ENCODE measurements around the gene PYGM. TPM values are rescaled to one million over a fixed set of nuclear protein-coding genes. Genes with fewer than 3 reads are reported as not detected.

PYGM gene
- total RNA-seq, 1 experiment from 2014 or later = 1.4 TPM

DNA sequence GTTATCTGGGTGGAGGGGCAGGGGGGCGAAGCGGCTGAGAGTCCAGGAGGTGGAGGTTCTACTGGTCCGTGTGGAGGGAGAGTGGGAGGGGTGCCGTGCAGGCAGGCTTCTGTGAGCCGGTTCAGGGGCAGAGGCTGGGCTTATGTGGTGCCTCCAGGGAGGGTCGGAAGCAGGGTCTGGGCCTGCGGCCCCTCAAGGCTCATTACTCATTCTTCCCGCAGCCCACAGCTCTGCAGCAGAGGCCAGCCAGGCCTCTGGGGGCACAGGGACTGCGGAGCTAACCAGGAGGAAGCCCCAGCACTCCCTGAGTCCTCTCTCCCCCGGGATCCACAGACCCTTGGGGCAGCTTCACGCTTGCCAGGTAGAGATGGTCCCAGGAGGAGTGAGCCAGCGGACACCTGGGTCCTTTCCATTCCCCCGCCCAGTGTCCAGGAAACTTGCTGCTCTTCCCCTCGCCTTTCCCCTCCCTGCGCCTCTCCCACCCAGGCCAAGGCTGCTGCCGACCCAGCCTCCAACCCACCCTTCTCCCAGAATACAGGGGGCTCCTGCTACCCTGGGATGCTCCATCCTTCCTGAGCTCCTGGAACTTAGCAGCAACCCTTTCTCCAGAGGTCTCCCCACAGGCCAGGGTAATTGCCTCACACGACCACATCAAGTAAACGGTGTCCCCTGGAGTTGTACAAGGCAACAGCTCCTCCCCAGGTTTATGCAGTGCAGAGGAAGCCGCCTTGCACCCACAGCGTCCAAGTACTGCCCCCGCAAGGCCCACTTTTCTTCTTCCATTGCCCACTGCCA is 43.1 kb downstream of the PYGM start:
- POLR2A ChIA-PET = no interaction called here
- H3K4me3 ChIP-seq (ENCODE audit: low read depth, low read length) = no peak overlapping the region
- peaks cover 11% of the 10 kb centered on the region for H3K27me3 ChIP-seq (replicated peaks; ENCODE audit: control insufficient read depth, insufficient read depth, low read length)
- CTCF ChIA-PET = interaction anchor here (0.7 to 1.1 kb wide), 2 partner anchors 27 to 134 kb away, joined by 3 to 4 read pairs; partner anchors contain the start of gene RASGRP2
- no TSS peak for BruUV-seq (replicated peaks)
- Mint-ChIP-seq H3K9me3 (ENCODE audit: unreplicated experiment) (no peaks in the 10 kb centered on the region), H3K4me3 (ENCODE audit: unreplicated experiment) (no peak overlapping the region), H3K27ac (ENCODE audit: unreplicated experiment) (no peak overlapping the region), H3K36me3 (ENCODE audit: insufficient read depth, unreplicated experiment) (no peaks in the 10 kb centered on the region), H3K4me1 (ENCODE audit: low read depth, unreplicated experiment) (no peaks in the 10 kb centered on the region), H3K27me3 (ENCODE audit: insufficient read depth, unreplicated experiment) (peaks cover 31% of the 10 kb centered on the region)
- H3K4me1 ChIP-seq = no peaks in the 10 kb centered on the region
- H3K9me3 ChIP-seq = no peaks in the 10 kb centered on the region
- no peaks in the 10 kb centered on the region for H3K36me3 ChIP-seq (ENCODE audit: control insufficient read depth, insufficient read depth, low read length)
- intact Hi-C loops (cut with micrococcal nuclease; ENCODE audit: unreplicated experiment) = no loop called here
- TF ChIP-seq, protein P1, sequence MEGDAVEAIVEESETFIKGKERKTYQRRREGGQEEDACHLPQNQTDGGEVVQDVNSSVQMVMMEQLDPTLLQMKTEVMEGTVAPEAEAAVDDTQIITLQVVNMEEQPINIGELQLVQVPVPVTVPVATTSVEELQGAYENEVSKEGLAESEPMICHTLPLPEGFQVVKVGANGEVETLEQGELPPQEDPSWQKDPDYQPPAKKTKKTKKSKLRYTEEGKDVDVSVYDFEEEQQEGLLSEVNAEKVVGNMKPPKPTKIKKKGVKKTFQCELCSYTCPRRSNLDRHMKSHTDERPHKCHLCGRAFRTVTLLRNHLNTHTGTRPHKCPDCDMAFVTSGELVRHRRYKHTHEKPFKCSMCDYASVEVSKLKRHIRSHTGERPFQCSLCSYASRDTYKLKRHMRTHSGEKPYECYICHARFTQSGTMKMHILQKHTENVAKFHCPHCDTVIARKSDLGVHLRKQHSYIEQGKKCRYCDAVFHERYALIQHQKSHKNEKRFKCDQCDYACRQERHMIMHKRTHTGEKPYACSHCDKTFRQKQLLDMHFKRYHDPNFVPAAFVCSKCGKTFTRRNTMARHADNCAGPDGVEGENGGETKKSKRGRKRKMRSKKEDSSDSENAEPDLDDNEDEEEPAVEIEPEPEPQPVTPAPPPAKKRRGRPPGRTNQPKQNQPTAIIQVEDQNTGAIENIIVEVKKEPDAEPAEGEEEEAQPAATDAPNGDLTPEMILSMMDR (IDR thresholded peaks at IDR 0.05; ENCODE audit: insufficient read depth in 1 of 2, low read depth in 1 of 2, low read length in 1 of 2, severe bottlenecking in 1 of 2, unreplicated experiment in 1 of 2) = no peak
- DNase-seq = no peak

DNA sequence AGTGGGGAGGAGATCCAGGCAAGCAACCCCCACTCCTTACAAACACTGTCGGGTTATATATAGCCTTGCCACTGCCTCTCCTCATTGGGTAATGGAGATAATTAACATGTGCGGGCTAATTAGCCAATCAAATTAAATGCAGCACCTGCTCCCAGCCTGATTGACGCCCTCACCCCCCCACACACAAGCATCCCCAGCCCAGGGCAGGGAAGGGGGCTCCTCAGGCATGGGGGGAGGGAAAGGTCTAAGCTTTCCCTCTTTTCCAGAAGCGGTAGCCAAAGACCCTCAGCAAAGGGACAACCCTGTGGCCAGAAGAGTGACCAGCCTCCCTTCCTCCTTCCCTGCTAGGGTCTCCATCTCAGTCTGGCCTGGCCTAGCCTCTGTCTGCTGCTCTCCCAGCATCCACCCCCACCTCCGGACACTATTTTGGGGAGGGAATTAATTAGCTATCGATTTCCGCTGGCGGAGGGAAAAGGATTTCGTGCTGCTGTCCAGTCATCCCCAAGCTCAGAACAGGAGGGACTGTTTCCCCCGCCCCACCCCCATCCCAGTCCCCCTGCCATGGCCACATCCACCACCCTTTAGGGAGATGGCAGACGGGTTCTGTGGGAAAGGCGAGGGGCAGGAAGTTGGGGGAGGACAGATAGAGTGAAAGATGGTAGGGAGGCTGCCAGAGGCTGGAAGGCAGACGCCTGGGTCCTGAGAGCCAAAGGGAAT is 43.9 kb downstream of the PYGM start:
- POLR2A ChIA-PET = interaction anchor here (0.6 kb wide), 1 partner anchor 399 kb away, joined by 4 read pairs; the partner anchor contains the start of gene TRMT112
- no peaks in the 10 kb centered on the region for H3K4me1 Mint-ChIP-seq (ENCODE audit: low read depth, unreplicated experiment)
- no peak for DNase-seq

GRCh38 chr11:64715110-64715509 is 44.7 kb downstream of the PYGM start:
- Histone ChIP-seq H3K9me3 (no peaks in the 10 kb centered on the region), H3K27me3 (replicated peaks; ENCODE audit: control insufficient read depth, insufficient read depth, low read length) (peaks cover 9% of the 10 kb centered on the region), H3K36me3 (ENCODE audit: control insufficient read depth, insufficient read depth, low read length) (no peaks in the 10 kb centered on the region), H3K4me1 (no peaks in the 10 kb centered on the region), H3K4me3 (ENCODE audit: low read depth, low read length) (no peak overlapping the region)
- no TSS peak for BruUV-seq (replicated peaks)
- intact Hi-C loops (cut with micrococcal nuclease; ENCODE audit: unreplicated experiment) = no loop called here
- H3K27me3 Mint-ChIP-seq (ENCODE audit: insufficient read depth, unreplicated experiment) = peaks cover 22% of the 10 kb centered on the region
- DNase-seq = no peak
- ChIA-PET POLR2A (interaction anchor here (0.5 kb wide), 1 partner anchor 547 kb away, joined by 3 read pairs; the partner anchor contains the start of gene POLA2), CTCF (interaction anchor here (0.6 to 1.2 kb wide), 2 partner anchors 10 to 13 kb away, joined by 3 to 5 read pairs; no protein-coding TSS in a partner anchor)
- H3K4me1 Mint-ChIP-seq (ENCODE audit: low read depth, unreplicated experiment) = no peaks in the 10 kb centered on the region
- TF ChIP-seq, protein P1 (IDR thresholded peaks at IDR 0.05; ENCODE audit: insufficient read depth in 1 of 2, low read depth in 1 of 2, low read length in 1 of 2, severe bottlenecking in 1 of 2, unreplicated experiment in 1 of 2) = no peak
- H3K36me3 Mint-ChIP-seq (ENCODE audit: insufficient read depth, unreplicated experiment) = no peaks in the 10 kb centered on the region
- H3K4me3 Mint-ChIP-seq (ENCODE audit: unreplicated experiment) = no peak overlapping the region
- H3K27ac Mint-ChIP-seq (ENCODE audit: unreplicated experiment) = no peak overlapping the region
- no peaks in the 10 kb centered on the region for H3K9me3 Mint-ChIP-seq (ENCODE audit: unreplicated experiment)

More for the DNA sequence above, 43.9 kb downstream of the PYGM start:
- CTCF ChIA-PET = interaction anchor here (1.1 to 1.2 kb wide), 2 partner anchors 9 to 28 kb away, joined by 3 read pairs; partner anchors contain the start of gene RASGRP2
- H3K9me3 ChIP-seq = no peaks in the 10 kb centered on the region
- no peaks in the 10 kb centered on the region for H3K9me3 Mint-ChIP-seq (ENCODE audit: unreplicated experiment)
- H3K27me3 Mint-ChIP-seq (ENCODE audit: insufficient read depth, unreplicated experiment) = peaks cover 30% of the 10 kb centered on the region
- H3K36me3 Mint-ChIP-seq (ENCODE audit: insufficient read depth, unreplicated experiment) = no peaks in the 10 kb centered on the region
- no peak overlapping the region for H3K4me3 Mint-ChIP-seq (ENCODE audit: unreplicated experiment)
- H3K4me1 ChIP-seq = no peaks in the 10 kb centered on the region
- H3K4me3 ChIP-seq (ENCODE audit: low read depth, low read length) = no peak overlapping the region
- no TSS peak for BruUV-seq (replicated peaks)
- intact Hi-C loops (cut with micrococcal nuclease; ENCODE audit: unreplicated experiment) = no loop called here
- H3K36me3 ChIP-seq (ENCODE audit: control insufficient read depth, insufficient read depth, low read length) = no peaks in the 10 kb centered on the region
- H3K27me3 ChIP-seq (replicated peaks; ENCODE audit: control insufficient read depth, insufficient read depth, low read length) = peaks cover 9% of the 10 kb centered on the region
- H3K27ac Mint-ChIP-seq (ENCODE audit: unreplicated experiment) = no peak overlapping the region
- TF ChIP-seq, protein P1 (IDR thresholded peaks at IDR 0.05; ENCODE audit: insufficient read depth in 1 of 2, low read depth in 1 of 2, low read length in 1 of 2, severe bottlenecking in 1 of 2, unreplicated experiment in 1 of 2) = no peak

All from Caco-2 (cell line).